Heart left ventricle (tissue), 16 donors: ENCODE measurements around the gene APH1B. TPM values are rescaled to one million over a fixed set of nuclear protein-coding genes. Genes with fewer than 3 reads are reported as not detected.

ENCODE experiments used
- ATAC-seq, 4 donors: fragments of 200-7000 bp; cut with Tn5 transposase; one replicate each; pipeline ENCODE4 v1.9.1; 2020 to 2022; ENCODE audit warnings: moderate library complexity in 4 of 4, mild to moderate bottlenecking in 3 of 4, moderate number of reproducible peaks in 1 of 4
- DNase-seq, 5 donors: peaks; one replicate each; pipeline ENCODE4 v3.0.0-alpha.2; 2020
- H3K27ac ChIP-seq, 12 donors: fragments of 200-600 bp; sonication (generic) in 4 of 12; one replicate each; pipeline versions ENCODE4 v1.5.0 to v1.8.0; 2016 to 2022; ENCODE audit warnings: mild to moderate bottlenecking in 2 of 12
- H3K27me3 ChIP-seq, 9 donors: fragments of 200-600 bp; sonication (generic) in 2 of 9; one replicate each; pipeline versions ENCODE4 v1.5.1 to v1.8.0; 2016 to 2022; ENCODE audit warnings: mild to moderate bottlenecking in 3 of 9
- H3K36me3 ChIP-seq, 9 donors: fragments of 200-600 bp; sonication (generic) in 2 of 9; one replicate each; pipeline versions ENCODE4 v1.5.0 to v1.8.0; 2018 to 2022; ENCODE audit warnings: mild to moderate bottlenecking in 2 of 9
- H3K4me1 ChIP-seq, 12 donors: fragments of 200-600 bp; sonication (generic) in 4 of 12; one replicate each; pipeline versions ENCODE4 v1.5.0 to v1.8.0; 2016 to 2022; ENCODE audit warnings: mild to moderate bottlenecking in 3 of 12
- H3K4me3 ChIP-seq, 12 donors: fragments of 200-600 bp; sonication (generic) in 4 of 12; one replicate each; pipeline versions ENCODE4 v1.5.0 to v1.8.0; 2017 to 2022; ENCODE audit warnings: mild to moderate bottlenecking in 9 of 12, moderate library complexity in 4 of 12
- H3K9me3 ChIP-seq, 12 donors: fragments of 200-600 bp; sonication (generic) in 4 of 12; one replicate each; pipeline versions ENCODE4 v1.5.0 to v1.8.0; 2016 to 2022; ENCODE audit warnings: mild to moderate bottlenecking in 1 of 12
- CTCF ChIP-seq, 12 donors: fragments of 200-600 bp; sonication (generic) in 4 of 12; IDR thresholded peaks; one replicate each; pipeline versions ENCODE4 v1.5.0 to v1.8.0; 2018 to 2022; ENCODE audit warnings: antibody characterized with exemption in 12 of 12, mild to moderate bottlenecking in 5 of 12
- POLR2A ChIP-seq, 2 donors: fragments of 450-650 bp; IDR thresholded peaks; one replicate each; pipeline ENCODE4 v1.6.1; 2017; ENCODE audit warnings: antibody characterized with exemption in 2 of 2, mild to moderate bottlenecking in 2 of 2, moderate library complexity in 2 of 2
- WGBS, 4 donors: extraction: QIAGEN DNeasy Blood & Tissue Kit in 2 of 4; methylation state at CpG; one replicate each; pipeline versions ENCODE4 v1.1.5 to v1.1.7; 2013 to 2018; 5-methylcytosine and 5-hydroxymethylcytosine counted together
- intact Hi-C, 10 donors: fragments of 100-400 bp; cut with DNase I; formaldehyde crosslinking; loops; one replicate each; pipeline versions ENCODE4 v1.11.1 to v1.14.2; 2022
- polyA plus RNA-seq, 2 donors: library from polyadenylated mRNA; stranded (reverse); fragments of 200-250 nt; gene quantifications; one replicate each; pipeline ENCODE4 v1.2.3, GENCODE V29; 2013
- total RNA-seq, 9 donors: library from RNA; depleted of rRNA in 2 of 9; stranded (reverse); fragments of >200 nt in 2 of 9; fragmentation: NEBNext Ultra II Directional in 3 of 9; extraction: Animal tissue kit (Norgen Biotek cat#: 25700) in 3 of 9; gene quantifications; one replicate each; pipeline versions ENCODE4 v1.1.0 to v1.2.4, GENCODE V29; 2016 to 2023
- donor health status: ischemic (EF 13 %, LVEDD 7.1; RV severe dilation, severe dysfunction).
- donor health status: healthy with polysubstance abuse.
- donor health status: DM: no; HTN: yes; CAD: no.
- donor health status: DM: no; HTN: no; CAD: no.
- donor health status: ischemic (EF 25% LVEDD 6.9; RV normal size, moderate dysfunction).
- donor health status: ischemic (EF 25% LVEDD 5.7; RV mildly dilated, moderate dysfunction).
- donor health status: healthy.
- donor health status: DM: yes; HTN: yes; CAD: no.
- donor health status: ischemic (EF 35%, LVEDD 5.7; RV mildly dilated, moderate dysfunction).
- donor health status: nonischemic (EF 11% LVEDD 7.7; RV severe dilation, severe dysfunction).
- donor health status: DM: yes; HTN: yes; CAD: no.
- donor health status: PGD.
- donor health status: ischemic (EF 29% LVEDD 5.4; RV normal size, mild dysfunction).
- donor health status: nonischemic (EF 23%, LVEDD 6.1; RV moderate dilation, normal function).

APH1B gene
- total and polyA plus RNA-seq, 11 donors: 1.9 to 17.6 (median 5.7) TPM

GRCh38 chr15:63353887-63354286 lies 76.5 kb downstream of the APH1B start:
- ATAC-seq: no peak

GRCh38 chr15:63354821-63355650 lies 77.6 kb downstream of the APH1B start:
- no peak for TF ChIP-seq CTCF (IDR thresholded peaks at IDR 0.05)
- no peak for TF ChIP-seq POLR2A (IDR thresholded peaks at IDR 0.05)
- peaks cover 0 to 8% (median under 1%) of the 10 kb centered on the region in 12 donors for H3K4me1 ChIP-seq
- WGBS, 4 donors: 79 to 86% (median 83%) methylated on average over 22 of the region's 22 CpGs

More at GRCh38 chr15:63353887-63354286, 76.5 kb downstream of the APH1B start:
- intact Hi-C loops: no loop called here
- H3K4me1 ChIP-seq: peaks cover 0 to 20% (median 10%) of the 10 kb centered on the region in 12 donors
- no peaks in the 10 kb centered on the region for H3K9me3 ChIP-seq
- no peak overlapping the region for H3K4me3 ChIP-seq
- TF ChIP-seq CTCF (IDR thresholded peaks at IDR 0.05) (no peak), POLR2A (IDR thresholded peaks at IDR 0.05) (no peak)
- DNase-seq: no peak
- no peaks in the 10 kb centered on the region for H3K27me3 ChIP-seq
- no peak overlapping the region for H3K27ac ChIP-seq
- no peaks in the 10 kb centered on the region for H3K36me3 ChIP-seq
- WGBS, 4 donors: 87 to 95% (median 92%) methylated on average over 5 of the region's 5 CpGs

GRCh38 chr15:63357061-63357460 lies 79.7 kb downstream of the APH1B start:
- 64 to 89% (median 82%) methylated on average over 4 of the region's 4 CpGs for WGBS, 4 donors
- Histone ChIP-seq H3K4me3 (no peak overlapping the region), H3K27me3 (no peaks in the 10 kb centered on the region), H3K4me1 (peaks cover 0 to 8% (median 2%) of the 10 kb centered on the region in 12 donors), H3K9me3 (peaks cover 0 to 3% (median 0%) of the 10 kb centered on the region in 12 donors), H3K36me3 (no peaks in the 10 kb centered on the region), H3K27ac (no peak overlapping the region)
- DNase-seq: no peak
- intact Hi-C loops: no loop called here
- ATAC-seq: no peak
- TF ChIP-seq POLR2A (IDR thresholded peaks at IDR 0.05): no peak
- TF ChIP-seq CTCF (IDR thresholded peaks at IDR 0.05): no peak

More at GRCh38 chr15:63354821-63355650, 77.6 kb downstream of the APH1B start:
- no peak for DNase-seq
- Histone ChIP-seq H3K27ac (no peak overlapping the region), H3K4me3 (no peak overlapping the region), H3K36me3 (no peaks in the 10 kb centered on the region), H3K9me3 (peaks cover 0 to 2% (median 0%) of the 10 kb centered on the region in 12 donors), H3K27me3 (no peaks in the 10 kb centered on the region)
- ATAC-seq: no peak
- intact Hi-C loops: no loop called here

- no peak for ATAC-seq
- Histone ChIP-seq H3K27me3 (no peaks in the 10 kb centered on the region), H3K4me3 (no peak overlapping the region), H3K4me1 (peaks cover 0 to 15% (median 8%) of the 10 kb centered on the region in 12 donors), H3K9me3 (peaks cover 0 to 3% (median 0%) of the 10 kb centered on the region in 12 donors), H3K27ac (no peak overlapping the region), H3K36me3 (no peaks in the 10 kb centered on the region)
- TF ChIP-seq CTCF (IDR thresholded peaks at IDR 0.05) (no peak), POLR2A (IDR thresholded peaks at IDR 0.05) (no peak)
- 87 to 95% (median 93%) methylated on average over 3 of the region's 3 CpGs for WGBS, 4 donors
- no peak for DNase-seq
- intact Hi-C loops: no loop called here
Measured at GRCh38 chr15:63357731-63358130, 80.3 kb downstream of the APH1B start.
